ENCODE results near the gene CDKAL1. TPM values are rescaled to one million over a fixed set of nuclear protein-coding genes. Genes with fewer than 3 reads are reported as not detected.
A peak's percentile ranks its signal among the peaks of the same experiment; 100 is the strongest.

The CDKAL1 gene
- total RNA-seq, 1 experiment from 2014 or later = 13.8 TPM

GRCh38 chr6:21023210-21023609 lies 489.0 kb downstream of the CDKAL1 start:
- no peaks in the 10 kb centered on the region for H3K9me2 ChIP-seq (replicated peaks; ENCODE audit: low read length)
- DNase-seq (peak; percentile 21), ATAC-seq (no peak)
- peaks cover 19% of the 10 kb centered on the region for H3F3A ChIP-seq (ENCODE audit: low read length, unreplicated experiment)
- H3K4me1 ChIP-seq (ENCODE audit: insufficient read depth, low read length) = peaks cover 64% of the 10 kb centered on the region
- TF ChIP-seq EZH2phosphoT487 (IDR thresholded peaks at IDR 0.05; ENCODE audit: borderline replicate concordance, low read length) = no peak
- TF ChIP-seq CTCF (conservative IDR thresholded peaks at IDR 0.05; ENCODE audit: low read depth, low read length) = no peak
- ChIA-PET POLR2A (ENCODE audit: unreplicated experiment) (interaction anchor here (0.6 to 2.0 kb wide), 2 partner anchors 124 to 565 kb away, joined by 3 to 8 read pairs; no protein-coding TSS in a partner anchor), CTCF (interaction anchor here (0.5 to 0.8 kb wide), 2 partner anchors 566 to 944 kb away, joined by 4 read pairs; no protein-coding TSS in a partner anchor)
- H3K27me3 ChIP-seq (ENCODE audit: low read length) = no peaks in the 10 kb centered on the region
- H3K79me2 ChIP-seq (ENCODE audit: low read length) = no peaks in the 10 kb centered on the region
- H4K20me1 ChIP-seq (ENCODE audit: low read length) = no peaks in the 10 kb centered on the region
- peak overlapping the region; percentile 94 for H3K27ac ChIP-seq (ENCODE audit: low read length)
- no TSS peak for BruUV-seq (replicated peaks)
- H3K4me3 ChIP-seq (ENCODE audit: low read length) = peak overlapping the region; percentile 30
- no peaks in the 10 kb centered on the region for H3K9me3 ChIP-seq (ENCODE audit: low read length)
- 0 out of 2 replicates have a peak overlapping the region, but pooled peaks have one; percentile 23 for H2AFZ ChIP-seq (ENCODE audit: low read length)
- peak overlapping the region; percentile 72 for H3K9ac ChIP-seq (ENCODE audit: low read length)
- no peaks in the 10 kb centered on the region for H3K36me3 ChIP-seq (ENCODE audit: low read depth, low read length)
- intact Hi-C loops (cut with micrococcal nuclease) = loop anchor here (2.0 to 10.0 kb wide), 5 partner anchors 26 to 456 kb away; no protein-coding TSS in a partner anchor
- H3K4me2 ChIP-seq (ENCODE audit: low read length) = peak overlapping the region; percentile 79

- Histone ChIP-seq H4K20me1 (ENCODE audit: low read length) (no peaks in the 10 kb centered on the region), H3K27me3 (ENCODE audit: low read length) (no peaks in the 10 kb centered on the region), H3K9me3 (ENCODE audit: low read length) (no peaks in the 10 kb centered on the region), H3K9ac (ENCODE audit: low read length) (peak overlapping the region; percentile 9; the same call in 1 of the 2 replicates), H3K27ac (ENCODE audit: low read length) (peak overlapping the region; percentile 94), H3K4me1 (ENCODE audit: insufficient read depth, low read length) (peaks cover 64% of the 10 kb centered on the region), H3K36me3 (ENCODE audit: low read depth, low read length) (no peaks in the 10 kb centered on the region), H3K9me2 (replicated peaks; ENCODE audit: low read length) (no peaks in the 10 kb centered on the region), H3F3A (ENCODE audit: low read length, unreplicated experiment) (peaks cover 19% of the 10 kb centered on the region), H3K4me2 (ENCODE audit: low read length) (0 out of 2 replicates have a peak overlapping the region, but pooled peaks have one; percentile 10), H2AFZ (ENCODE audit: low read length) (no peak overlapping the region), H3K79me2 (ENCODE audit: low read length) (no peaks in the 10 kb centered on the region), H3K4me3 (ENCODE audit: low read length) (no peak overlapping the region)
- intact Hi-C loops (cut with micrococcal nuclease) = loop anchor here (5.0 to 10.0 kb wide), 3 partner anchors 300 to 457 kb away; no protein-coding TSS in a partner anchor
- ATAC-seq (no peak), DNase-seq (no peak)
- ChIA-PET POLR2A (ENCODE audit: unreplicated experiment) (no interaction called here), CTCF (interaction anchor here (0.6 kb wide), 1 partner anchor 319 kb away, joined by 3 read pairs; no protein-coding TSS in a partner anchor)
- TF ChIP-seq EZH2phosphoT487 (IDR thresholded peaks at IDR 0.05; ENCODE audit: borderline replicate concordance, low read length) (no peak), EZH2 (IDR thresholded peaks at IDR 0.05; ENCODE audit: low read length, unreplicated experiment) (no peak), CTCF (conservative IDR thresholded peaks at IDR 0.05; ENCODE audit: low read depth, low read length) (no peak)
- BruUV-seq (replicated peaks) = no TSS peak
Measured at GRCh38 chr6:21024616-21025015, 490.4 kb downstream of the CDKAL1 start.

GRCh38 chr6:21026576-21027273 lies 492.5 kb downstream of the CDKAL1 start:
- peak; percentile 6; the same call in 1 of the 2 replicates for ATAC-seq
- H3F3A ChIP-seq (ENCODE audit: low read length, unreplicated experiment) = peaks cover 13% of the 10 kb centered on the region
- H3K9ac ChIP-seq (ENCODE audit: low read length) = peak overlapping the region; percentile 32; the same call in 1 of the 2 replicates
- TF ChIP-seq CTCF (conservative IDR thresholded peaks at IDR 0.05; ENCODE audit: low read depth, low read length) = no peak
- TF ChIP-seq EZH2phosphoT487 (IDR thresholded peaks at IDR 0.05; ENCODE audit: borderline replicate concordance, low read length) = no peak
- TF ChIP-seq EZH2 (IDR thresholded peaks at IDR 0.05; ENCODE audit: low read length, unreplicated experiment) = no peak
- H3K4me2 ChIP-seq (ENCODE audit: low read length) = peak overlapping the region; percentile 33
- no peaks in the 10 kb centered on the region for H3K9me2 ChIP-seq (replicated peaks; ENCODE audit: low read length)
- no peaks in the 10 kb centered on the region for H3K27me3 ChIP-seq (ENCODE audit: low read length)
- H3K9me3 ChIP-seq (ENCODE audit: low read length) = no peaks in the 10 kb centered on the region
- H3K36me3 ChIP-seq (ENCODE audit: low read depth, low read length) = no peaks in the 10 kb centered on the region
- H3K4me1 ChIP-seq (ENCODE audit: insufficient read depth, low read length) = peaks cover 53% of the 10 kb centered on the region
- peak; percentile 76 for DNase-seq
- peak overlapping the region; percentile 94 for H3K27ac ChIP-seq (ENCODE audit: low read length)
- H2AFZ ChIP-seq (ENCODE audit: low read length) = no peak overlapping the region
- no peaks in the 10 kb centered on the region for H3K79me2 ChIP-seq (ENCODE audit: low read length)
- no peaks in the 10 kb centered on the region for H4K20me1 ChIP-seq (ENCODE audit: low read length)
- BruUV-seq (replicated peaks) = no TSS peak
- ChIA-PET CTCF (no interaction called here), POLR2A (ENCODE audit: unreplicated experiment) (no interaction called here)
- intact Hi-C loops (cut with micrococcal nuclease) = loop anchor here (10.0 kb wide), 2 partner anchors 298 to 358 kb away; no protein-coding TSS in a partner anchor
- H3K4me3 ChIP-seq (ENCODE audit: low read length) = no peak overlapping the region
